GM12874 (cell line): ENCODE data around the gene PRKN.

Experiments
- TF ChIP-seq, protein P1 (sequence below): IDR thresholded peaks from 2 replicates; pipeline ENCODE4 v1.5.1; 2011; ENCODE audit warnings: low read depth, mild to moderate bottlenecking, control low read depth, low read length, moderate library complexity; ENCODE audit not compliant: insufficient read depth

The PRKN gene

DNA sequence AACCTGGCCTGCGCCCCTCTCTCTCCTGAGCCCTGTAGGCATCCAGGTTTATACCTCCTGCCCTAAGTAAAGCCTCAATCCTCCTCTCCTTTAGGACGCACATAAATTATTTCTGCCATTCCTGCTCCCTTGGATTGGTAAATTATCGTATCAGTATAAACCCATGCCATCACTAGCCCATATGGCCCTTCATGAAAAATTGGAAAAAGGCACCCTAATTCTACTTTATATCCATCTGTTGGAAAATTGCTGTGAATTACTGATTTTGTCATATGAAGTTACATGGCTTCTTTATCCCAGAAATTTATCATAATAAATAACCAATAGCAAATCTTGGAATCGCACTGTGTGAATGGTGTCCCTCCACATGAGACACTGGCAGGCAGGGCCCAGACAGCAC, 395.2 kb downstream of the PRKN start:
- TF ChIP-seq, protein P1, sequence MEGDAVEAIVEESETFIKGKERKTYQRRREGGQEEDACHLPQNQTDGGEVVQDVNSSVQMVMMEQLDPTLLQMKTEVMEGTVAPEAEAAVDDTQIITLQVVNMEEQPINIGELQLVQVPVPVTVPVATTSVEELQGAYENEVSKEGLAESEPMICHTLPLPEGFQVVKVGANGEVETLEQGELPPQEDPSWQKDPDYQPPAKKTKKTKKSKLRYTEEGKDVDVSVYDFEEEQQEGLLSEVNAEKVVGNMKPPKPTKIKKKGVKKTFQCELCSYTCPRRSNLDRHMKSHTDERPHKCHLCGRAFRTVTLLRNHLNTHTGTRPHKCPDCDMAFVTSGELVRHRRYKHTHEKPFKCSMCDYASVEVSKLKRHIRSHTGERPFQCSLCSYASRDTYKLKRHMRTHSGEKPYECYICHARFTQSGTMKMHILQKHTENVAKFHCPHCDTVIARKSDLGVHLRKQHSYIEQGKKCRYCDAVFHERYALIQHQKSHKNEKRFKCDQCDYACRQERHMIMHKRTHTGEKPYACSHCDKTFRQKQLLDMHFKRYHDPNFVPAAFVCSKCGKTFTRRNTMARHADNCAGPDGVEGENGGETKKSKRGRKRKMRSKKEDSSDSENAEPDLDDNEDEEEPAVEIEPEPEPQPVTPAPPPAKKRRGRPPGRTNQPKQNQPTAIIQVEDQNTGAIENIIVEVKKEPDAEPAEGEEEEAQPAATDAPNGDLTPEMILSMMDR: no peak

DNA sequence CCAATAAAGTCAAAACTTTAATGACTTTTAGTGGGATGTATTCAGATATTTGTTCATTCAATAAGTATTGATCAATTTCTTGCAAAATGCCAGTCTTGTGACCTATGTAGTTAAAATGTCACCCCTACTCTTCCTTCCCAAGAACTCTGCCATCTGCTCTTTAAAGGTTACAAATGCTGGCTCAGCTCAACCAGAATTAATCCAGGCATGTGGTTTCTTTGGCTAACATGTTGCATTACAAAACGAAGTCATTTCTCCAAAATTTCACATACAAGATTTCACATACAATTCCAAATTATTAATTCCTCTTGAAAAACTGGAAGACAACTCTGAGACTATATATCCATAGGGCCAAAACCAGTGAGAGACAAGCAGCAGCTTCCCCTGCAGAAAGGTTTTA, 395.7 kb downstream of the PRKN start:
- TF ChIP-seq, protein P1: no peak

DNA sequence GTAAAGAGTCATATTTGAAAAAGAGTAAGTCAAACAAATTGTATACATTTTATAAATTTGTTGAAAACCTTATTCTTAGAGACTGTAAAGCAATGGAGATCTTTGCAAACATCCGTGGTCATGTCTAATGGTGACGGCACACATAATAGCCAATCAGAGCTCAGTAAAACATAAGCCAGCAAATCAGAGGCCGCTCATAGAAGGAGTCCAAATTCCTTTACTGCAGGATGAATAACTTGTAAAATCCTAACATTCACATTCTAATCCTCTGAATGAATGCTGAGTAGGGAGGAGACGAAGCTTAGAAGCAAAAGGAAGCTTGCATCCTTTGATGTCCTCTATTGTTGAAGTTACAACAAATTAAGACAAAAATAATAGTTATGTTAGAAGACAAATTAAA, 401.7 kb downstream of the PRKN start:
- TF ChIP-seq, protein P1: no peak

DNA sequence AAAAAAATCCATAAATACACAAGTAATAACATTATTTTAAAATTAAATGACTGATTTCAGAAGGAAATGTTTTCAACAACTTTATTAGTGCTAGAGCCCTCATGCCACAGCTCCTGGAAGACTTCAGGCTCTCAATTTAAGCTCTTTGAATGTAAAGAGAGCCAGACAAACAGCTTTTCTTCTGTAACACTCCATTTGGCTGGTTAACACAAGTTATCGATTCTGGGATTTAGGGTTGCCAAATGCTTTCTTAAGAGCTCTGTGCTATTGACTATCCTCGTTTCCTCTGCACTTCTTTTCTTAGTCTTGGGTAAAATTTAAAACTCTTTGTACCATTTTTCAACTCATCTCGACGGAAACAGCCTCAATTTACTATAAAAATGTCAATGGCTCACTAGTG, 402.5 kb downstream of the PRKN start:
- TF ChIP-seq, protein P1: no peak

DNA sequence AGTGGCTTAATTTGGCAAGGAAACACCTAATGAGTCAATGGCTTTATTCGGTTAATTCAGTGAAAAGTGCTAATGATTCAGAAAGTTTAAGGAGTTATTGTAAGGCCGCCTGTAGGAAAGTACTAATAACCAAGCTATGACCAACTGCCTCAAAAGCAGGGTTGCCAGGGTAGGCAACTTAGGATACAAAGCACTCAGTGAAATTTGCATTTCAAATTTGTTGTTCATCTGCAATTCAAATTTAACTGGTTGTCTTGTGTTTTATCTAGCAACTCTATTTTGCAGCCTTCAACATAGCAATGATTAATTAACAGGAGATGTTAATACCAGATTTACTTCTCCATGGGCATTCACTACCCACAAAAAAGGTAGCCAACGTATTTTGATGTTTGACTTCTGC, 412.3 kb downstream of the PRKN start:
- TF ChIP-seq, protein P1: no peak

DNA sequence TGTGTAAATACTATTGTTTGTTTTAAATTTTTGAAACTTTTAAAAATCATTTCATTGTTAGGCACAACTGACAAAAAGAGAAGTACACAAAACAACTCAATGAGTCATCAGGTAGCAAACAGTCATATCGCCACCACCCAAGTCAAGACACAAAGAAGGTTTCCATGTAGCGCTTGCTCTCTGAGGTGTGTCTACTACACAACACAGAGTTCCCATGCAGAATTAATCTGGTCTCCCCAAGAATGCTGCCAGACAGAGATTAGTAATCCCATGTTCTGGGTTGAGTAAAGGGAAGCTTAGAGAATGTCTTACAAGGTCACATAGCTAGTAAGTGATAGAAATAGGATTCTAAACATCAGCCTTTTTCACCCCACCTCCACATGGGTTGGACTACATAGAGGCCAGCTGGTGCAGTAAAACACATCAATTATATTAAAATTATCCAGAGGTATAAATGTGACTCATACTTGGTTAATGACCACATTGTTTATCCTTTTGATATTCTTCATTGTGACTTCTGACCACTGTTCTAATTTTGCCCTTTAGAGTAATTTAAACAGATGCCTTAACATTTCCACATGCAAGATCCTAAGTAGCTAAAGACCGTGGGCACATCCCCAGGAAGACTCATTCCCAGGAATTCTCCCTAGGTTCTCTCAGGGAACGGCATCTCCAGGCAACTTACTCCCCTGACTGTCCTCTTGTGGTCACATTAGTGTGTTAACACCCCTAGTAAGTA, 413.5 kb downstream of the PRKN start:
- TF ChIP-seq, protein P1: no peak

DNA sequence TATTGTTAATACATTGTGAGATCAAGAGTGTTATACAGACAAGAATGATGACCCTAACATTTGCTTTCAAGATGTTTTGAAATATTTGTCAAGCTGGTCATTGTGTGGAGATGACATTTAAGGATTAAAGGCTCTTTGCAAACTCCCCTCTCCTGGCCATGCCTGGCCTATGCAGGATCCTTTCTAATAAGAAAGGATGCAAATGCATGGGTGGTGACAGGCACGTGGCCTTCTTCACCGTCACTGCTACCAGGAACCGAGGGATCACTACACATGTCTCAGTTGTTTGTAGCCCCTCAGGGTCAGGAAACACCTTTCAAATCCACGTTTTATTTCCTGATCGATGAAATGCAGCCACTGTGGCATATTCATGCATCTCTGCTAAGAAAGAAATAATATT, 419.7 kb downstream of the PRKN start:
- TF ChIP-seq, protein P1: no peak
